Activated naive CD4-positive, alpha-beta T cell treated with anti-CD3 and anti-CD28 coated beads for 36 hours (primary cell): ENCODE data around the gene PRDM13. TPM values are rescaled to one million over a fixed set of nuclear protein-coding genes. Genes with fewer than 3 reads are reported as not detected.
A peak's percentile ranks its signal among the peaks of the same experiment; 100 is the strongest.

Experiments
- CTCF ChIA-PET: fragments of 350-600 bp; sonication (Branson Sonifier 250); formaldehyde crosslinking; loops from one replicate; lab custom pipeline; 2021; ENCODE audit warnings: antibody characterized with exemption; lab: Charles Lee
- DNase-seq: peaks from one replicate; pipeline ENCODE4 v3.0.0-alpha.2; 2020
- H3K27ac Mint-ChIP-seq: one replicate; pipeline ENCODE4 v1.8.0; 2021; ENCODE audit warnings: mild to moderate bottlenecking, mixed read lengths
- H3K27me3 Mint-ChIP-seq: one replicate; pipeline ENCODE4 v1.8.0; 2021; ENCODE audit warnings: low read depth, mixed read lengths
- H3K36me3 Mint-ChIP-seq: one replicate; pipeline ENCODE4 v1.8.0; 2021; ENCODE audit warnings: low read depth, mixed read lengths
- H3K4me1 Mint-ChIP-seq: one replicate; pipeline ENCODE4 v1.8.0; 2021; ENCODE audit warnings: low read depth, mixed read lengths
- H3K4me3 Mint-ChIP-seq: one replicate; pipeline ENCODE4 v1.8.0; 2021; ENCODE audit warnings: mild to moderate bottlenecking, moderate library complexity, mixed read lengths
- H3K9me3 Mint-ChIP-seq: one replicate; pipeline ENCODE4 v1.8.0; 2021; ENCODE audit warnings: mixed read lengths
- intact Hi-C: fragments of 100-400 bp; cut with micrococcal nuclease; formaldehyde crosslinking; loops from one replicate; pipeline ENCODE4 v1.15.1; 2023
- total RNA-seq, 2 experiments: library from RNA; stranded (reverse); gene quantifications; one replicate each; pipeline ENCODE4 v1.2.3, GENCODE V29; 2021

PRDM13 gene
- total RNA-seq, 2 experiments from 2014 or later: not detected

- CTCF ChIA-PET: interaction anchor here (2.1 kb wide), 1 partner anchor 17 kb away, joined by 6 read pairs; no protein-coding TSS in a partner anchor
- Mint-ChIP-seq H3K36me3 (no peaks in the 10 kb centered on the region), H3K4me3 (no peak overlapping the region)
Measured at GRCh38 chr6:99605074-99605734, 1.4 kb upstream of the PRDM13 start.

GRCh38 chr6:99605911-99606655 lies 550 bp upstream of the PRDM13 start:
- intact Hi-C loops: loop anchor here (1.0 kb wide), 1 partner anchor 8 kb away; no protein-coding TSS in a partner anchor
- no peak overlapping the region for H3K27ac Mint-ChIP-seq
- DNase-seq: no peak
- H3K4me3 Mint-ChIP-seq: no peak overlapping the region
- H3K36me3 Mint-ChIP-seq: no peaks in the 10 kb centered on the region
- H3K9me3 Mint-ChIP-seq: peaks cover 1% of the 10 kb centered on the region
- peaks cover 45% of the 10 kb centered on the region for H3K4me1 Mint-ChIP-seq
- CTCF ChIA-PET: interaction anchor here (2.1 kb wide), 1 partner anchor 17 kb away, joined by 6 read pairs; no protein-coding TSS in a partner anchor
- peaks cover 82% of the 10 kb centered on the region for H3K27me3 Mint-ChIP-seq

More at GRCh38 chr6:99605074-99605734, 1.4 kb upstream of the PRDM13 start:
- intact Hi-C loops: loop anchor here (1.0 kb wide), 1 partner anchor 9 kb away; no protein-coding TSS in a partner anchor
- Mint-ChIP-seq H3K27me3 (peaks cover 81% of the 10 kb centered on the region), H3K9me3 (peaks cover 1% of the 10 kb centered on the region), H3K27ac (no peak overlapping the region), H3K4me1 (peaks cover 37% of the 10 kb centered on the region)
- DNase-seq: no peak

GRCh38 chr6:99607416-99608036 lies 893 bp downstream of the PRDM13 start:
- peaks cover 87% of the 10 kb centered on the region for H3K27me3 Mint-ChIP-seq
- no peak overlapping the region for H3K27ac Mint-ChIP-seq
- no peak for DNase-seq
- peaks cover 1% of the 10 kb centered on the region for H3K9me3 Mint-ChIP-seq
- no peak overlapping the region for H3K4me3 Mint-ChIP-seq
- no peaks in the 10 kb centered on the region for H3K36me3 Mint-ChIP-seq
- CTCF ChIA-PET: interaction anchor here (1.3 kb wide), 1 partner anchor 19 kb away, joined by 7 read pairs; no protein-coding TSS in a partner anchor
- H3K4me1 Mint-ChIP-seq: peaks cover 49% of the 10 kb centered on the region
- intact Hi-C loops: loop anchor here (2.0 kb wide), 1 partner anchor 775 kb away; no protein-coding TSS in a partner anchor

GRCh38 chr6:99608059-99608885 lies 1.6 kb downstream of the PRDM13 start:
- Mint-ChIP-seq H3K27ac (no peak overlapping the region), H3K4me3 (no peak overlapping the region), H3K4me1 (peaks cover 44% of the 10 kb centered on the region), H3K27me3 (peaks cover 86% of the 10 kb centered on the region), H3K9me3 (peaks cover 1% of the 10 kb centered on the region), H3K36me3 (no peaks in the 10 kb centered on the region)
- no peak for DNase-seq
- CTCF ChIA-PET: interaction anchor here (1.1 to 1.3 kb wide), 2 partner anchors 20 to 139 kb away, joined by 3 to 7 read pairs; no protein-coding TSS in a partner anchor
- intact Hi-C loops: loop anchor here (2.0 kb wide), 1 partner anchor 775 kb away; no protein-coding TSS in a partner anchor

- H3K36me3 Mint-ChIP-seq: no peaks in the 10 kb centered on the region
- no peak overlapping the region for H3K27ac Mint-ChIP-seq
- H3K4me1 Mint-ChIP-seq: peaks cover 37% of the 10 kb centered on the region
- peaks cover 1% of the 10 kb centered on the region for H3K9me3 Mint-ChIP-seq
- H3K4me3 Mint-ChIP-seq: no peak overlapping the region
- peaks cover 79% of the 10 kb centered on the region for H3K27me3 Mint-ChIP-seq
- CTCF ChIA-PET: interaction anchor here (1.1 kb wide), 1 partner anchor 138 kb away, joined by 3 read pairs; no protein-coding TSS in a partner anchor
- intact Hi-C loops: loop anchor here (2.0 kb wide), 1 partner anchor 776 kb away; no protein-coding TSS in a partner anchor
- DNase-seq: no peak
Measured at GRCh38 chr6:99608886-99609482, 2.4 kb downstream of the PRDM13 start.

GRCh38 chr6:99609905-99610489 lies 3.4 kb downstream of the PRDM13 start:
- Mint-ChIP-seq H3K27ac (no peak overlapping the region), H3K27me3 (peaks cover 77% of the 10 kb centered on the region), H3K36me3 (no peaks in the 10 kb centered on the region), H3K4me1 (peaks cover 33% of the 10 kb centered on the region), H3K4me3 (no peak overlapping the region), H3K9me3 (peaks cover 1% of the 10 kb centered on the region)
- CTCF ChIA-PET: interaction anchor here (1.1 kb wide), 1 partner anchor 21 kb away, joined by 5 read pairs; no protein-coding TSS in a partner anchor
- DNase-seq: no peak
- intact Hi-C loops: loop anchor here (2.0 to 5.0 kb wide), 5 partner anchors 41 to 855 kb away; partner anchors contain the start of genes CCNC and SIM1

- Mint-ChIP-seq H3K4me3 (no peak overlapping the region), H3K27ac (no peak overlapping the region), H3K9me3 (peaks cover 1% of the 10 kb centered on the region), H3K4me1 (peaks cover 32% of the 10 kb centered on the region), H3K27me3 (peaks cover 72% of the 10 kb centered on the region), H3K36me3 (no peaks in the 10 kb centered on the region)
- DNase-seq: peak; percentile 46
- CTCF ChIA-PET: interaction anchor here (0.6 to 1.1 kb wide), 3 partner anchors 22 to 868 kb away, joined by 3 to 5 read pairs (median 3); no protein-coding TSS in a partner anchor
- intact Hi-C loops: loop anchor here (1.0 to 5.0 kb wide), 6 partner anchors 22 to 854 kb away; partner anchors contain the start of genes CCNC, PNISR and SIM1
Measured at GRCh38 chr6:99611148-99611547, 4.5 kb downstream of the PRDM13 start.

- no peak for DNase-seq
- H3K4me1 Mint-ChIP-seq: peaks cover 32% of the 10 kb centered on the region
- peaks cover 1% of the 10 kb centered on the region for H3K36me3 Mint-ChIP-seq
- intact Hi-C loops: loop anchor here (2.0 to 5.0 kb wide), 2 partner anchors 146 to 280 kb away; no protein-coding TSS in a partner anchor
- peaks cover 1% of the 10 kb centered on the region for H3K9me3 Mint-ChIP-seq
- H3K4me3 Mint-ChIP-seq: peak overlapping the region; percentile 24
- CTCF ChIA-PET: interaction anchor here (1.5 kb wide), 1 partner anchor 24 kb away, joined by 6 read pairs; no protein-coding TSS in a partner anchor
- peaks cover 70% of the 10 kb centered on the region for H3K27me3 Mint-ChIP-seq
- no peak overlapping the region for H3K27ac Mint-ChIP-seq
Measured at GRCh38 chr6:99612551-99613408, 6.1 kb downstream of the PRDM13 start.

- DNase-seq: peak; percentile 35
- Mint-ChIP-seq H3K9me3 (peaks cover 1% of the 10 kb centered on the region), H3K27ac (no peak overlapping the region), H3K4me1 (peaks cover 30% of the 10 kb centered on the region), H3K36me3 (peaks cover 1% of the 10 kb centered on the region), H3K27me3 (peaks cover 70% of the 10 kb centered on the region), H3K4me3 (peak overlapping the region; percentile 34)
- CTCF ChIA-PET: no interaction called here
- intact Hi-C loops: loop anchor here (2.0 to 5.0 kb wide), 2 partner anchors 147 to 281 kb away; no protein-coding TSS in a partner anchor
Measured at GRCh38 chr6:99613409-99613704, 6.7 kb downstream of the PRDM13 start.
